ENCODE results near the gene PPA2. TPM values are rescaled to one million over a fixed set of nuclear protein-coding genes. Genes with fewer than 3 reads are reported as not detected.

The PPA2 gene
- total and polyA plus RNA-seq, 10 of the 15 experiments (the other 5 are each of a cell fraction or from before 2014, with no cell fraction given) = 93.8 to 293 (median 146) TPM

DNA sequence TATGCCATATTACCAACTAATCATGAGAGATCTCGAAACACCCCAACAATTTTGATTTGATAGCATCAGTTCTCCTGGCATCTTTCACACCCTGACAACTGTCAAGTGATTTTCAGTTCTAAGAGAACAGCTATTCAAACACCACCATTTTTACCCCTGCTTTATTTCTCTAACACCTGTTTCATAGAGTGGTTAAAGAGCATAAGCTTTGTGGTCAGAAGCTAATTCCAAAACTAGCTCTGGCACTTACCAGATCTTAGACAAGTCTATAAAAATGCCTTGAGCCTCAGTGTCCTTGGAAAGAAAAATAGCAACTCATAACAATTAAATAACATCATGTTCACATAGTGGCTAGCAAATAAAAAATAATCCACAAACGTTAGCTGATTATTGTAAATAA lies 17.9 kb downstream of the PPA2 start:
- ChIA-PET CTCF (interaction anchor here (2.0 to 5.2 kb wide), 4 partner anchors 15 to 525 kb away, joined by 9 to 28 read pairs (median 23); partner anchors contain the start of gene PPA2), RAD21 (ENCODE audit: unreplicated experiment) (interaction anchor here (1.0 to 3.2 kb wide), 2 partner anchors 150 to 313 kb away, joined by 3 to 21 read pairs; no protein-coding TSS in a partner anchor), POLR2A (interaction anchor here (0.7 to 1.2 kb wide), 2 partner anchors 16 to 309 kb away, joined by 3 read pairs; partner anchors contain the start of gene TET2), SMC1A (ENCODE audit: uncharacterized antibody, unreplicated experiment) (interaction anchor here (0.7 to 1.0 kb wide), 4 partner anchors 17 to 316 kb away, joined by 3 to 4 read pairs (median 3); partner anchors contain the start of gene PPA2)
- no peaks in the 10 kb centered on the region; the same call in none of the 2 replicates for H3K79me2 ChIP-seq (ENCODE audit: control insufficient read depth, insufficient read depth, low read length)
- H3K36me3 ChIP-seq (ENCODE audit: control insufficient read depth in 2 of 2, insufficient read depth in 2 of 2, low read length in 1 of 2) = peaks cover 0 to 11% of the 10 kb centered on the region in 2 experiments; a peak in 2 of 4 replicates
- FAIRE-seq (no peak), ATAC-seq (peak; percentile 27; the same call in 2 of the 3 replicates), DNase-seq (ENCODE audit: low read depth, low spot score) (no peak)
- H3K9ac ChIP-seq (ENCODE audit: control insufficient read depth, insufficient read depth, low read length) = no peak overlapping the region
- no peaks in the 10 kb centered on the region for H4K20me1 ChIP-seq (ENCODE audit: control insufficient read depth, insufficient read depth)
- H3K4me3 ChIP-seq = no peak overlapping the region
- no peak overlapping the region for H2AFZ ChIP-seq (ENCODE audit: control insufficient read depth, low read depth, low read length)
- in situ Hi-C loops (cut with MboI) = loop anchor here (25.0 kb wide), 1 partner anchor 1394 kb away; no protein-coding TSS in a partner anchor
- no TSS peak for BruUV-seq (replicated peaks)
- TF ChIP-seq RUNX3 (IDR thresholded peaks at IDR 0.05; ENCODE audit: low read length) = peak; percentile 32
- TF ChIP-seq SIN3A (IDR thresholded peaks at IDR 0.05; ENCODE audit: low read depth, low read length) = no peak
- no peak overlapping the region for H3K27ac ChIP-seq (ENCODE audit: control insufficient read depth, insufficient read depth)
- no peaks in the 10 kb centered on the region for H3K4me1 ChIP-seq (ENCODE audit: control insufficient read depth, insufficient read depth, low read length)
- intact Hi-C loops (cut with micrococcal nuclease; ENCODE audit: unreplicated experiment) = no loop called here
- WGBS (ENCODE audit: insufficient coverage, insufficient replicate concordance, low lambda C conversion rate, missing lambda C conversion rate) = 71% methylated on average over 2 of the region's 2 CpGs
- H3K9me3 ChIP-seq (replicated peaks; ENCODE audit: control insufficient read depth, insufficient read depth, low read length) = no peaks in the 10 kb centered on the region; the same call in 2 of the 3 replicates
- no peaks in the 10 kb centered on the region for H3K27me3 ChIP-seq (replicated peaks in 1 of 2; ENCODE audit: control insufficient read depth in 2 of 2, insufficient read depth in 2 of 2, low read length in 1 of 2)
- no peak overlapping the region for H3K4me2 ChIP-seq (ENCODE audit: control insufficient read depth, insufficient read depth)

DNA sequence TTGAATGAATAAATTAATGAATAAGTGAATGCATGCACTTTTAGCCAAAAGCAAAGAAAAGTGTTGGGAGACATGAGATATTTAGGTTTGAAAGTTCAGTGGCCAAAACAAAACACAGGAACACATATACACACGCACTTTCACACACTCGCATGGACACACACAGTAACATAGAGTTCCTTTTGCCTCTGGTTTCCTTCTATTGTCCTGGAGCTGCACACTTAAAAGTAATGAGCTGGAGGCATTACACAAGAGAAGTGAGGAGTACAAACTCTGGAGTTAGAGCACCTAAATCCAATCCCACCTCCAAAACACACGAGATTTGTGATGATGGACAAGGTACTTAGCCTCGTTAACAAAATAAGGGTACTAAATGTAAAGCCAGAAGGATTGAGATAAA lies 18.7 kb downstream of the PPA2 start:
- ATAC-seq (no peak), FAIRE-seq (no peak), DNase-seq (ENCODE audit: low read depth, low spot score) (no peak)
- 98% methylated on average over 4 of the region's 4 CpGs for WGBS (ENCODE audit: insufficient coverage, insufficient replicate concordance, low lambda C conversion rate, missing lambda C conversion rate)
- Histone ChIP-seq H3K27ac (ENCODE audit: control insufficient read depth, insufficient read depth) (no peak overlapping the region), H3K9me3 (replicated peaks; ENCODE audit: control insufficient read depth, insufficient read depth, low read length) (no peaks in the 10 kb centered on the region; the same call in 2 of the 3 replicates), H3K36me3 (ENCODE audit: control insufficient read depth in 2 of 2, insufficient read depth in 2 of 2, low read length in 1 of 2) (peaks cover 0 to 11% of the 10 kb centered on the region in 2 experiments; a peak in 2 of 4 replicates), H4K20me1 (ENCODE audit: control insufficient read depth, insufficient read depth) (no peaks in the 10 kb centered on the region), H3K79me2 (ENCODE audit: control insufficient read depth, insufficient read depth, low read length) (no peaks in the 10 kb centered on the region; the same call in none of the 2 replicates), H3K9ac (ENCODE audit: control insufficient read depth, insufficient read depth, low read length) (no peak overlapping the region), H3K27me3 (replicated peaks in 1 of 2; ENCODE audit: control insufficient read depth in 2 of 2, insufficient read depth in 2 of 2, low read length in 1 of 2) (no peaks in the 10 kb centered on the region), H3K4me2 (ENCODE audit: control insufficient read depth, insufficient read depth) (no peak overlapping the region), H2AFZ (ENCODE audit: control insufficient read depth, low read depth, low read length) (no peak overlapping the region), H3K4me1 (ENCODE audit: control insufficient read depth, insufficient read depth, low read length) (no peaks in the 10 kb centered on the region), H3K4me3 (no peak overlapping the region)
- ChIA-PET RAD21 (ENCODE audit: unreplicated experiment) (interaction anchor here (2.0 to 3.2 kb wide), 2 partner anchors 18 to 150 kb away, joined by 10 to 21 read pairs; partner anchors contain the start of gene PPA2), SMC1A (ENCODE audit: uncharacterized antibody, unreplicated experiment) (interaction anchor here (0.9 to 2.1 kb wide), 5 partner anchors 9 to 314 kb away, joined by 3 to 12 read pairs (median 5); no protein-coding TSS in a partner anchor), CTCF (interaction anchor here (1.5 to 5.2 kb wide), 5 partner anchors 16 to 524 kb away, joined by 7 to 28 read pairs (median 19); partner anchors contain the start of gene PPA2), POLR2A (interaction anchor here (0.9 to 1.2 kb wide), 2 partner anchors 10 to 16 kb away, joined by 3 read pairs; no protein-coding TSS in a partner anchor)
- intact Hi-C loops (cut with micrococcal nuclease; ENCODE audit: unreplicated experiment) (no loop called here), in situ Hi-C loops (cut with MboI) (loop anchor here (25.0 kb wide), 1 partner anchor 1393 kb away; no protein-coding TSS in a partner anchor)
- BruUV-seq (replicated peaks) = no TSS peak
- TF ChIP-seq IKZF1 (conservative IDR thresholded peaks at IDR 0.05) (no peak), SUPT20H (IDR thresholded peaks at IDR 0.05; ENCODE audit: borderline replicate concordance, control insufficient read depth, low read depth, low read length) (no peak), SUZ12 (IDR thresholded peaks at IDR 0.05; ENCODE audit: unreplicated experiment) (no peak), BCL3 (IDR thresholded peaks at IDR 0.05; ENCODE audit: borderline replicate concordance, insufficient read depth, low read depth, low read length, poor library complexity, severe bottlenecking) (no peak), TCF7 (IDR thresholded peaks at IDR 0.05; ENCODE audit: borderline replicate concordance) (no peak)
- TF ChIP-seq, protein P1, sequence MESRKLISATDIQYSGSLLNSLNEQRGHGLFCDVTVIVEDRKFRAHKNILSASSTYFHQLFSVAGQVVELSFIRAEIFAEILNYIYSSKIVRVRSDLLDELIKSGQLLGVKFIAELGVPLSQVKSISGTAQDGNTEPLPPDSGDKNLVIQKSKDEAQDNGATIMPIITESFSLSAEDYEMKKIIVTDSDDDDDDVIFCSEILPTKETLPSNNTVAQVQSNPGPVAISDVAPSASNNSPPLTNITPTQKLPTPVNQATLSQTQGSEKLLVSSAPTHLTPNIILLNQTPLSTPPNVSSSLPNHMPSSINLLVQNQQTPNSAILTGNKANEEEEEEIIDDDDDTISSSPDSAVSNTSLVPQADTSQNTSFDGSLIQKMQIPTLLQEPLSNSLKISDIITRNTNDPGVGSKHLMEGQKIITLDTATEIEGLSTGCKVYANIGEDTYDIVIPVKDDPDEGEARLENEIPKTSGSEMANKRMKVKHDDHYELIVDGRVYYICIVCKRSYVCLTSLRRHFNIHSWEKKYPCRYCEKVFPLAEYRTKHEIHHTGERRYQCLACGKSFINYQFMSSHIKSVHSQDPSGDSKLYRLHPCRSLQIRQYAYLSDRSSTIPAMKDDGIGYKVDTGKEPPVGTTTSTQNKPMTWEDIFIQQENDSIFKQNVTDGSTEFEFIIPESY (IDR thresholded peaks at IDR 0.05) = no peak

Measured in GM12878 (cell line).